RWPE2 (cell line): Measurements from ENCODE around the gene MYLK4.

Experiments
- ATAC-seq: fragments of 200-7000 bp; cut with Tn5 transposase; 3 replicates; pipeline ENCODE4 v1.9.1; 2021; ENCODE audit warnings: low read depth
- DNase-seq: peaks from one replicate; pipeline ENCODE4 v3.0.0-alpha.2; 2020; ENCODE audit warnings: low spot score
- H3K27ac ChIP-seq: fragments of 450-650 bp; 2 replicates; pipeline ENCODE4 v1.5.1; 2017; ENCODE audit warnings: mild to moderate bottlenecking; ENCODE audit not compliant: poor library complexity, severe bottlenecking
- H3K27me3 ChIP-seq: fragments of 250-450 bp; sonication (Bioruptor Pico); 2 replicates; pipeline ENCODE4 v1.5.1; 2021; ENCODE audit warnings: mild to moderate bottlenecking, moderate library complexity; ENCODE audit not compliant: insufficient read depth, poor library complexity, severe bottlenecking
- H3K36me3 ChIP-seq: fragments of 250-450 bp; sonication (Bioruptor Pico); 2 replicates; pipeline ENCODE4 v1.5.1; 2020; ENCODE audit warnings: low read depth, mild to moderate bottlenecking, moderate library complexity
- H3K4me1 ChIP-seq: fragments of 250-450 bp; sonication (Bioruptor Pico); 2 replicates; pipeline ENCODE4 v1.5.1; 2021; ENCODE audit warnings: mild to moderate bottlenecking, moderate library complexity; ENCODE audit not compliant: insufficient read depth, poor library complexity, severe bottlenecking
- H3K4me3 ChIP-seq: fragments of 250-450 bp; sonication (Bioruptor Pico); 2 replicates; pipeline ENCODE4 v1.5.1; 2021; ENCODE audit warnings: mild to moderate bottlenecking, moderate library complexity; ENCODE audit not compliant: severe bottlenecking
- H3K9me3 ChIP-seq: fragments of 250-450 bp; sonication (Bioruptor Pico); 2 replicates; pipeline ENCODE4 v1.5.1; 2021; ENCODE audit warnings: mild to moderate bottlenecking, moderate library complexity; ENCODE audit not compliant: severe bottlenecking
- TF ChIP-seq, protein P1 (sequence below): fragments of 450-650 bp; IDR thresholded peaks from one replicate; pipeline ENCODE4 v1.5.1; 2017; ENCODE audit warnings: mild to moderate bottlenecking, moderate library complexity; ENCODE audit not compliant: poor library complexity, severe bottlenecking

The MYLK4 gene

DNA sequence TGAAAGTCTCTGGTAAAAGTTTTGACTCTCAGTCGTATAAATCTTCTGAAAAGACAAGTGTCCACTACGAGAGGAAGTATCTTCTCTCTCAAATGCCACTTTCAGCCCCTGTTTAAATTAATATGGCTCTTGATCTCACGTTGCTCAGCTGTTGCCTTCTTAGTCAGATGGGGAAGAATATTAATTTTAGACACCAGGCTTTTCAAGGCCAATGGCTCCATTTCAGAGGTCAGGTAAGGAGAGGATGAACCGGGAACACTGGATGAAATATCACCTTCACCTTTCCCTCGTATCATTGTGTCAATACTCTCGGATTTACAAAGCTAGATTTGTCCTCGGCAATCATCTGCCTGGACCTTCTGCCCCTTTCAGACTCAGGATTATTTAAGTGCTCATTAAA lies at the start of gene MYLK4:
MYLK4 (minus strand) TSS at position 91 of the 400 bp plus-strand sequence. CDS start 1,628 bp downstream, outside the sequence.
- no peak for DNase-seq
- ATAC-seq = no peak
- TF ChIP-seq, protein P1, sequence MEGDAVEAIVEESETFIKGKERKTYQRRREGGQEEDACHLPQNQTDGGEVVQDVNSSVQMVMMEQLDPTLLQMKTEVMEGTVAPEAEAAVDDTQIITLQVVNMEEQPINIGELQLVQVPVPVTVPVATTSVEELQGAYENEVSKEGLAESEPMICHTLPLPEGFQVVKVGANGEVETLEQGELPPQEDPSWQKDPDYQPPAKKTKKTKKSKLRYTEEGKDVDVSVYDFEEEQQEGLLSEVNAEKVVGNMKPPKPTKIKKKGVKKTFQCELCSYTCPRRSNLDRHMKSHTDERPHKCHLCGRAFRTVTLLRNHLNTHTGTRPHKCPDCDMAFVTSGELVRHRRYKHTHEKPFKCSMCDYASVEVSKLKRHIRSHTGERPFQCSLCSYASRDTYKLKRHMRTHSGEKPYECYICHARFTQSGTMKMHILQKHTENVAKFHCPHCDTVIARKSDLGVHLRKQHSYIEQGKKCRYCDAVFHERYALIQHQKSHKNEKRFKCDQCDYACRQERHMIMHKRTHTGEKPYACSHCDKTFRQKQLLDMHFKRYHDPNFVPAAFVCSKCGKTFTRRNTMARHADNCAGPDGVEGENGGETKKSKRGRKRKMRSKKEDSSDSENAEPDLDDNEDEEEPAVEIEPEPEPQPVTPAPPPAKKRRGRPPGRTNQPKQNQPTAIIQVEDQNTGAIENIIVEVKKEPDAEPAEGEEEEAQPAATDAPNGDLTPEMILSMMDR = no peak
- no peak within 1 kb of the TSS for H3K4me3 ChIP-seq
- no peaks in the 10 kb centered on the region for H3K36me3 ChIP-seq
- H3K27me3 ChIP-seq = no peaks in the 10 kb centered on the region
- no peak within 1 kb of the TSS for H3K27ac ChIP-seq
- H3K9me3 ChIP-seq = no peaks in the 10 kb centered on the region
- H3K4me1 ChIP-seq = no peaks in the 10 kb centered on the region

DNA sequence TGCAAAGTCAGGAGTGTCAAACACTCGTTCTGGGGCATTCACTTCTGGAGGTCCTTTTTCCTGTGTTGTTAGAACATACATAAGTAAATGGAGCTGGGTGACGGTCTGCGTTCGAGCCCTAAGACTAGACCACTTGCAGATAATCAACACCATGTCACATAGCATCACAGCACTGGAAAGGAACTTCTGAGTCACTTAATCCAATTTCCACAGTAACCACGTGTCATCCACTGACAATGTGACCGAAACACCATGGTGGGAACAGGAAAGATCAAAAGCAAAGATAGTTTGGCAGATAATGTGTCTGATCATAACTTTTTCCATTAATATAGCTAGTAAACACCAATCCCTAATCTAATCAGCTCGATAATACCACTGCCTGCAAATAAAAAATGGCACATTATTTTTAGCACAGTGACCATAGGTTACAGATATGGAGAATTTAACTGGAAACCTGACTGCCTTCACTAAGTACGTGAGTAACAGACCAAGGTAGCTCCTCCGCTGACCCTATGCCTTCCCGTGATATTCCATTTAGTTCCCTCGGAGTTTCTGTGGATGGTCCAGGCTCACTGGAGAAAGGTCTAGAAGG lies 49.3 kb upstream of the MYLK4 start:
- TF ChIP-seq, protein P1 = no peak
- Histone ChIP-seq H3K36me3 (no peaks in the 10 kb centered on the region), H3K4me1 (no peaks in the 10 kb centered on the region), H3K9me3 (no peaks in the 10 kb centered on the region), H3K4me3 (no peak overlapping the region), H3K27me3 (no peaks in the 10 kb centered on the region), H3K27ac (no peak overlapping the region)
- DNase-seq = no peak
- ATAC-seq = no peak

DNA sequence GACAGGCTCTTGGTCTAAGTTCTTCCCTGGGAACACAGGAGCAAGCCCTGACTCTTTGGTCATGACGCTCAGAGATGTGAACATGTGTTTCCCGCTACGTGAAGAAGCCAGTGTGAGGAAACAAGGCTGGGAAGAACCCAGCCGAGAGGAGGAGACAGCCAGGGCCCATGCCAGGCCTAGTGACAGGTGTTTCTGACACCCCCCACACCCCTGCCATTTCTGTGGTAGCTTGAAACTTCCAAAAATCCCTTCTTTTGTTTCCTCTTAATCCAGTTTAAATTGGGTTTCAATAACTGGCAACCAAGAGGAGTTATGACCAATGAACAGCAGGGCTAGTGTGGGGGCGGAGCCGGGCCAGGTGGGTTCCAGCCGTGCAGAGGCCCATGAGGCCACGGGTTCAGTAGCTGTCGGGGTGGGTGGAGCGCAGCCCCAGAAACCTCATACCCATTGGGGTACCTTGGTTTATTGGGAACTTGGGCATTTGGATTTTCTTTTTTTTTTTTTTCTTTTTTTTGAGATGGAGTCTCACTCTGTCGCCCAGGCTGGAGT lies 47.9 kb upstream of the MYLK4 start:
- DNase-seq (no peak), ATAC-seq (no peak)
- H3K9me3 ChIP-seq = no peaks in the 10 kb centered on the region
- H3K36me3 ChIP-seq = no peaks in the 10 kb centered on the region
- H3K4me3 ChIP-seq = no peak overlapping the region
- TF ChIP-seq, protein P1 = no peak
- no peaks in the 10 kb centered on the region for H3K27me3 ChIP-seq
- H3K27ac ChIP-seq = no peak overlapping the region
- peaks cover 9% of the 10 kb centered on the region for H3K4me1 ChIP-seq

DNA sequence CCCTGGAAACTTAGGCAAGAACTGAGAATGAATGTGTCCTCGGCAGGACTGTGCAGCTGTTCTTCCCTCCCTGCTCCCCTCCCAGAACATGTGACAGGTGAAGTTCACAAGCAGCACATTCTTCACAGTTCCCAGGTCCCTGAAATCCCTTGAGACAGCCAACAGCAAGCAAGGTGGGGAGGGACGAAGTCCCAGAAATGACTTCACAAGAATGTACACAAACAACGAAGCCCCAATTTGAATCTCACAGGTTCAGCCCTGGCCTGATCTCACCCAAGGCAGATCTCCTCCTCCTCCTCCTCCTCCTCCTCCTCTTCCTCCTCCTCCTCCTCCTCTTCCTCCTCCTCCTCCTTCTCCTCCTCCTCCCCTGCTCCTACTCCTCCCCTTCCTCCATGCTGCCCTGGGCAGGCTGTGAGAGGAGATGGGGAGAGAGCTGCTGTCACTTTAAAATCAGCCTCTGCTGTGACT lies 46.9 kb upstream of the MYLK4 start:
- Histone ChIP-seq H3K27ac (no peak overlapping the region), H3K4me3 (no peak overlapping the region)
- ATAC-seq = no peak

DNA sequence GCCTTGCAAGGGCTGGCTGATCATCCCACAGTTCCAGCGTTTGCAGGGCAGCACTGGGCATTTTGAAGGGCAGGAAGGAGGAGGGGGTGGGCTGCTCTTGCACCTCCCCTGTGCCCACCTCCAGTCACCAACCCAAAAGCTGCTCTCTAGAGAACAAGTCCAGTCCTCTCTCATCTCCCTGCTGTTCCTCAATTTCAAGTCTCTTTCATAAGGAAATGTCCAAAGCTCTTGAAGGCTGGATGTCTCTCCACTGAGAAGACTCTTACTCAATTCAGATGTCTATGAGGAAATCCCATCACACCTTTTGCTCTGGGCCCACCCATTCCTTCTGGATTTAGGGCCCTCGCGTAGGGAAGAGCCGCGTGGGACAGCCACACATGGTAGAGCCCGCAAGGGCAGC lies 46.1 kb upstream of the MYLK4 start:
- ATAC-seq (no peak), DNase-seq (no peak)
- Histone ChIP-seq H3K9me3 (no peaks in the 10 kb centered on the region), H3K27ac (no peak overlapping the region), H3K4me3 (no peak overlapping the region), H3K27me3 (no peaks in the 10 kb centered on the region), H3K36me3 (no peaks in the 10 kb centered on the region), H3K4me1 (peaks cover 14% of the 10 kb centered on the region)
- TF ChIP-seq, protein P1 = no peak

More for the DNA sequence above, 46.9 kb upstream of the MYLK4 start:
- peaks cover 14% of the 10 kb centered on the region for H3K4me1 ChIP-seq
- DNase-seq = no peak
- H3K36me3 ChIP-seq = no peaks in the 10 kb centered on the region
- TF ChIP-seq, protein P1 = no peak
- no peaks in the 10 kb centered on the region for H3K27me3 ChIP-seq
- H3K9me3 ChIP-seq = no peaks in the 10 kb centered on the region
